Vagina (tissue), 2 donors: ENCODE results near the gene UBE2O.

ENCODE experiments used
- CTCF ChIP-seq, 3 experiments: fragments of 450-650 bp in 2 of 3; fragments of 200-600 bp in 1 of 3; sonication (generic) in 1 of 3; IDR thresholded peaks; one replicate each; pipeline ENCODE4 v1.5.1; 2017 to 2019; ENCODE audit warnings: antibody characterized with exemption in 3 of 3, mild to moderate bottlenecking in 2 of 3, moderate library complexity in 2 of 3
- POLR2A ChIP-seq, 2 donors: fragments of 450-650 bp; IDR thresholded peaks; one replicate each; pipeline ENCODE4 v1.6.1; 2017; ENCODE audit warnings: antibody characterized with exemption in 2 of 2, mild to moderate bottlenecking in 2 of 2, moderate library complexity in 2 of 2
- POLR2AphosphoS5 ChIP-seq, 2 donors: sonication (generic); formaldehyde crosslinking; IDR thresholded peaks; one replicate each; pipeline ENCODE4 v1.9.0; 2017; ENCODE audit warnings: antibody characterized with exemption in 2 of 2, mild to moderate bottlenecking in 2 of 2, low read depth in 1 of 2; ENCODE audit not compliant: insufficient read depth in 1 of 2

- no peak for TF ChIP-seq POLR2A (IDR thresholded peaks at IDR 0.05)
- no peak for TF ChIP-seq CTCF (IDR thresholded peaks at IDR 0.05)
- no peak for TF ChIP-seq POLR2AphosphoS5 (IDR thresholded peaks at IDR 0.05; ENCODE audit: insufficient read depth in 1 of 2, low read depth in 1 of 2)
Observed at GRCh38 chr17:76410328-76410965, 42.5 kb downstream of the UBE2O start.
